ENCODE data around the gene GBX1. TPM values are rescaled to one million over a fixed set of nuclear protein-coding genes. Genes with fewer than 3 reads are reported as not detected.

GBX1 gene
- total RNA-seq, 1 experiment from 2014 or later: not detected

- Histone ChIP-seq H3K4me2 (ENCODE audit: insufficient read depth, insufficient read length, low read length) (no peak overlapping the region), H2BK15ac (ENCODE audit: low read depth, low read length) (no peak overlapping the region), H3K27me3 (ENCODE audit: insufficient read depth, low read length) (no peaks in the 10 kb centered on the region), H4K20me1 (ENCODE audit: control insufficient read depth, insufficient read depth, insufficient read length) (peaks cover 4% of the 10 kb centered on the region), H3K9ac (ENCODE audit: extremely low read depth, insufficient read length, low read length) (no peak overlapping the region), H3K18ac (ENCODE audit: insufficient read length, low read depth, low read length) (no peak overlapping the region), H2AFZ (ENCODE audit: low read length) (no peak overlapping the region), H2AK5ac (ENCODE audit: insufficient read length, low read length) (no peak overlapping the region), H3K56ac (ENCODE audit: insufficient read length, low read depth, low read length) (no peak overlapping the region), H3K27ac (ENCODE audit: insufficient read length, low read depth, low read length) (no peak overlapping the region), H4K91ac (ENCODE audit: insufficient read length, low read depth, low read length) (no peak overlapping the region), H3K14ac (ENCODE audit: insufficient read depth, low read length) (no peak overlapping the region), H3K4me1 (ENCODE audit: insufficient read depth, low read length) (peaks cover 7% of the 10 kb centered on the region; the same call in 1 of the 2 replicates), H3T11ph (ENCODE audit: low read length) (no peak overlapping the region), H2BK20ac (ENCODE audit: low read depth, low read length, poor library complexity, severe bottlenecking) (no peak overlapping the region), H2BK120ac (ENCODE audit: low read depth, low read length, poor library complexity, severe bottlenecking) (no peak overlapping the region), H4K8ac (replicated peaks; ENCODE audit: insufficient read length, low read depth, low read length) (no peak overlapping the region), H3K79me1 (ENCODE audit: insufficient read depth, low read depth, low read length, poor library complexity, severe bottlenecking) (peaks cover 3% of the 10 kb centered on the region), H4K5ac (ENCODE audit: insufficient read length, low read depth, low read length) (no peak overlapping the region), H2BK12ac (ENCODE audit: insufficient read length, low read depth, low read length) (no peak overlapping the region), H3K79me2 (ENCODE audit: insufficient read depth, low read length) (peaks cover 3% of the 10 kb centered on the region; the same call in 1 of the 2 replicates), H3K23me2 (ENCODE audit: insufficient read length, low read depth, low read length, poor library complexity, severe bottlenecking) (no peaks in the 10 kb centered on the region), H3K9me3 (ENCODE audit: control insufficient read depth, low read depth, low read length) (no peaks in the 10 kb centered on the region), H2BK5ac (ENCODE audit: insufficient read length, low read length) (no peak overlapping the region), H3K23ac (ENCODE audit: insufficient read length, low read depth, low read length) (no peak overlapping the region), H3K4ac (ENCODE audit: low read depth, low read length) (no peak overlapping the region)
- Mint-ChIP-seq H3K36me3 (ENCODE audit: insufficient read depth in 1 of 3, low read depth in 3 of 3) (peaks cover 24 to 40% (median 32%) of the 10 kb centered on the region in 3 experiments), H3K4me3 (no peak overlapping the region), H3K27ac (no peak overlapping the region), H3K9me3 (no peaks in the 10 kb centered on the region), H3K27me3 (ENCODE audit: low read depth) (peaks cover 6% of the 10 kb centered on the region), H3K4me1 (peaks cover 19 to 21% of the 10 kb centered on the region in 2 experiments)
- DNase-seq: no peak
- no peak for TF ChIP-seq CTCF (conservative IDR thresholded peaks at IDR 0.05)
- WGBS (ENCODE audit: extremely low coverage, insufficient read length, low lambda C conversion rate): no CpG with 5 or more reads among the region's 12 CpGs
Measured at GRCh38 chr7:151117565-151117964, 49.9 kb downstream of the GBX1 start.
